RWPE1 (cell line): Measurements from ENCODE around the gene ODR4.

Experiments used
- CTCF ChIA-PET: fragments of 350-600 bp; sonication (Branson Sonifier 250); formaldehyde crosslinking; extraction: SDS; loops from one replicate; lab custom pipeline; 2021; lab: Yijun Ruan, JAX
- POLR2A ChIA-PET: fragments of 400-600 bp; formaldehyde crosslinking; extraction: SDS; loops from one replicate; lab custom pipeline; 2020; ENCODE audit warnings: antibody characterized with exemption; ENCODE audit not compliant: low non-redundant PET; lab: Yijun Ruan, JAX
- DNase-seq: peaks from one replicate; pipeline ENCODE4 v3.0.0; 2012; ENCODE audit warnings: low spot score
- H3K27ac ChIP-seq: fragments of 450-650 bp; 2 replicates; pipeline ENCODE4 v1.5.1; 2017
- CTCF ChIP-seq: fragments of 450-650 bp; conservative IDR thresholded peaks from 2 replicates; pipeline ENCODE4 v1.5.1; 2017; ENCODE audit warnings: low read depth, mild to moderate bottlenecking

The ODR4 gene

GRCh38 chr1:186403632-186404031 lies 28.0 kb downstream of the ODR4 start:
- no peak for DNase-seq
- H3K27ac ChIP-seq: no peak overlapping the region
- no peak for TF ChIP-seq CTCF
- POLR2A ChIA-PET: no interaction called here
- CTCF ChIA-PET: interaction anchor here (1.5 kb wide), 1 partner anchor 15 kb away, joined by 3 read pairs; no protein-coding TSS in a partner anchor

- peak; percentile 10 for DNase-seq
- CTCF ChIA-PET: interaction anchor here (0.7 to 1.5 kb wide), 2 partner anchors 16 to 65 kb away, joined by 3 to 4 read pairs; no protein-coding TSS in a partner anchor
- no peak overlapping the region for H3K27ac ChIP-seq
- TF ChIP-seq CTCF: peak; percentile 70
- POLR2A ChIA-PET: no interaction called here
Measured at GRCh38 chr1:186404454-186405051, 28.9 kb downstream of the ODR4 start.

- no peak overlapping the region for H3K27ac ChIP-seq
- ChIA-PET CTCF (no interaction called here), POLR2A (no interaction called here)
Measured at GRCh38 chr1:186409091-186409490, 33.5 kb downstream of the ODR4 start.

GRCh38 chr1:186413319-186413718 lies 37.7 kb downstream of the ODR4 start:
- H3K27ac ChIP-seq: no peak overlapping the region
- no peak for TF ChIP-seq CTCF
- DNase-seq: no peak
- ChIA-PET POLR2A (no interaction called here), CTCF (interaction anchor here (0.6 kb wide), 1 partner anchor 83 kb away, joined by 3 read pairs; no protein-coding TSS in a partner anchor)

More at GRCh38 chr1:186409091-186409490, 33.5 kb downstream of the ODR4 start:
- no peak for DNase-seq
- TF ChIP-seq CTCF: no peak

GRCh38 chr1:186418503-186418902 lies 42.9 kb downstream of the ODR4 start:
- no peak overlapping the region for H3K27ac ChIP-seq
- ChIA-PET POLR2A (no interaction called here), CTCF (interaction anchor here (0.6 to 0.7 kb wide), 3 partner anchors 11 to 262 kb away, joined by 3 to 4 read pairs (median 4); partner anchors contain the start of gene PTGS2)
- TF ChIP-seq CTCF: no peak
- no peak for DNase-seq

GRCh38 chr1:186420311-186420710 lies 44.7 kb downstream of the ODR4 start:
- H3K27ac ChIP-seq: no peak overlapping the region
- CTCF ChIA-PET: interaction anchor here (0.7 kb wide), 1 partner anchor 350 kb away, joined by 3 read pairs; no protein-coding TSS in a partner anchor
- POLR2A ChIA-PET: no interaction called here
- no peak for DNase-seq
- TF ChIP-seq CTCF: no peak
